Neural cell (in vitro differentiated cells): Measurements from ENCODE around the gene EFCC1. TPM values are rescaled to one million over a fixed set of nuclear protein-coding genes. Genes with fewer than 3 reads are reported as not detected.

Experiments
- H2AFZ ChIP-seq: fragments of 200-600, 300-800 bp; sonication (generic), shearing (Covaris generic); 2 replicates; pipeline ENCODE4 v1.6.0; 2014; ENCODE audit warnings: low read depth, mild to moderate bottlenecking, antibody characterized with exemption, low read length, moderate library complexity
- H3F3A ChIP-seq: fragments of 200-600 bp; shearing (Covaris generic); 2 replicates; pipeline ENCODE4 v1.6.1; 2016; ENCODE audit warnings: mild to moderate bottlenecking, moderate library complexity, mixed read lengths, antibody characterized with exemption, low read length; ENCODE audit not compliant: insufficient read depth, poor library complexity, severe bottlenecking
- H3K27ac ChIP-seq: fragments of 200-600, 300-800 bp; sonication (generic), shearing (Covaris generic); 2 replicates; pipeline ENCODE4 v1.5.1; 2014; ENCODE audit warnings: mild to moderate bottlenecking, low read length, moderate library complexity
- H3K27me3 ChIP-seq: fragments of 300-800, 200-600 bp; sonication (generic), shearing (Covaris generic); 2 replicates; pipeline ENCODE4 v1.6.0; 2014; ENCODE audit warnings: mild to moderate bottlenecking, low read depth, low read length, moderate library complexity; ENCODE audit not compliant: insufficient read depth
- H3K36me3 ChIP-seq: fragments of 300-800, 200-600 bp; sonication (generic), shearing (Covaris generic); 2 replicates; pipeline ENCODE4 v1.5.1; 2014; ENCODE audit warnings: mild to moderate bottlenecking, antibody characterized with exemption, low read length, moderate library complexity; ENCODE audit not compliant: insufficient read depth
- H3K4me2 ChIP-seq: fragments of 300-800, 200-600 bp; sonication (generic), shearing (Covaris generic); 2 replicates; pipeline ENCODE4 v1.6.0; 2014; ENCODE audit warnings: mild to moderate bottlenecking, low read length
- H3K4me3 ChIP-seq: fragments of 300-800, 200-600 bp; sonication (generic), shearing (Covaris generic); 2 replicates; pipeline ENCODE4 v1.5.1; 2014; ENCODE audit warnings: mild to moderate bottlenecking, low read length, moderate library complexity
- H3K79me2 ChIP-seq: fragments of 200-600 bp; shearing (Covaris generic); replicated peaks from 2 replicates; pipeline ENCODE4 v1.6.0; 2014; ENCODE audit warnings: mild to moderate bottlenecking, low read length, moderate library complexity; ENCODE audit not compliant: insufficient read depth
- H3K9ac ChIP-seq: fragments of 300-800, 200-600 bp; sonication (generic), shearing (Covaris generic); 2 replicates; pipeline ENCODE4 v1.6.1; 2016; ENCODE audit warnings: mild to moderate bottlenecking, low read length, mixed read lengths
- H3K9me2 ChIP-seq: fragments of 200-600 bp; shearing (Covaris generic); 2 replicates; pipeline ENCODE4 v1.6.1; 2016; ENCODE audit warnings: mild to moderate bottlenecking, low read length, mixed read lengths; ENCODE audit not compliant: insufficient read depth
- H3K9me3 ChIP-seq: fragments of 200-600, 300-800 bp; sonication (generic), shearing (Covaris generic); 2 replicates; pipeline ENCODE4 v1.6.1; 2016; ENCODE audit warnings: mild to moderate bottlenecking, mixed run types, low read length, moderate library complexity, mixed read lengths
- H4K20me1 ChIP-seq: fragments of 200-600 bp; shearing (Covaris generic); 2 replicates; pipeline ENCODE4 v1.6.1; 2016; ENCODE audit warnings: mild to moderate bottlenecking, mixed run types; ENCODE audit not compliant: insufficient read depth
- CTCF ChIP-seq: fragments of 450-650 bp; IDR thresholded peaks from 2 replicates; pipeline ENCODE4 v1.5.1; 2014; ENCODE audit warnings: antibody characterized with exemption, mild to moderate bottlenecking, moderate library complexity; ENCODE audit not compliant: poor library complexity, severe bottlenecking
- EP300 ChIP-seq: fragments of 450-650 bp; conservative IDR thresholded peaks from 2 replicates; pipeline ENCODE4 v1.6.1; 2014; ENCODE audit warnings: antibody characterized with exemption, mild to moderate bottlenecking, moderate library complexity; ENCODE audit not compliant: poor library complexity, severe bottlenecking
- EZH2 ChIP-seq: fragments of 200-600, 300-800 bp; shearing (Covaris generic), sonication (generic); IDR thresholded peaks from 2 replicates; pipeline ENCODE4 v1.6.1; 2014; ENCODE audit warnings: antibody characterized with exemption, low read length, borderline replicate concordance, mild to moderate bottlenecking; ENCODE audit not compliant: insufficient read depth, poor library complexity, severe bottlenecking
- MXI1 ChIP-seq: fragments of 450-650 bp; conservative IDR thresholded peaks from 2 replicates; pipeline ENCODE4 v1.6.1; 2014; ENCODE audit warnings: antibody characterized with exemption, mild to moderate bottlenecking; ENCODE audit not compliant: poor library complexity, severe bottlenecking
- POLR2AphosphoS5 ChIP-seq: IDR thresholded peaks from 2 replicates; pipeline ENCODE4 v1.6.1; 2012
- RAD21 ChIP-seq: fragments of 450-650 bp; conservative IDR thresholded peaks from 2 replicates; pipeline ENCODE4 v1.6.1; 2014; ENCODE audit warnings: antibody characterized with exemption, mild to moderate bottlenecking, moderate library complexity
- REST ChIP-seq: IDR thresholded peaks from 2 replicates; pipeline ENCODE4 v1.6.1; 2012; ENCODE audit warnings: borderline replicate concordance
- SMC3 ChIP-seq: fragments of 450-650 bp; conservative IDR thresholded peaks from 2 replicates; pipeline ENCODE4 v1.6.1; 2014; ENCODE audit warnings: antibody characterized with exemption, mild to moderate bottlenecking, moderate library complexity; ENCODE audit not compliant: poor library complexity
- TAF1 ChIP-seq: IDR thresholded peaks from 2 replicates; pipeline ENCODE4 v1.6.1; 2012; ENCODE audit warnings: low read depth
- polyA plus RNA-seq: library from polyadenylated mRNA; depleted of rRNA; stranded (reverse); fragments of >200 nt; gene quantifications from 2 replicates; pipeline ENCODE4 v1.2.3, GENCODE V29; 2014

Gene EFCC1
- polyA plus RNA-seq, 1 donor from 2014 or later, result not detected

- TF ChIP-seq REST (no peak), POLR2AphosphoS5 (no peak), TAF1 (no peak), EZH2 (no peak), SMC3 (no peak), CTCF (no peak), MXI1 (no peak), EP300 (no peak), RAD21 (no peak)
- H2AFZ ChIP-seq, result no peak overlapping the region
- no peak overlapping the region for H3K9ac ChIP-seq
- H3K36me3 ChIP-seq, result no peaks in the 10 kb centered on the region
- H3K27me3 ChIP-seq, result no peaks in the 10 kb centered on the region
- no peak overlapping the region for H3K27ac ChIP-seq
- no peaks in the 10 kb centered on the region for H3F3A ChIP-seq
- H4K20me1 ChIP-seq, result no peaks in the 10 kb centered on the region
- H3K4me3 ChIP-seq, result no peak overlapping the region
- no peak overlapping the region for H3K4me2 ChIP-seq
- no peaks in the 10 kb centered on the region for H3K9me2 ChIP-seq
- no peaks in the 10 kb centered on the region for H3K9me3 ChIP-seq
- no peaks in the 10 kb centered on the region for H3K79me2 ChIP-seq
Measured at GRCh38 chr3:128984596-128984995, 16.5 kb upstream of the EFCC1 start.

GRCh38 chr3:128987302-128988100 is 13.6 kb upstream of the EFCC1 start:
- H2AFZ ChIP-seq, result no peak overlapping the region

More at GRCh38 chr3:128987302-128988100, 13.6 kb upstream of the EFCC1 start:
- H3K9me3 ChIP-seq, result no peaks in the 10 kb centered on the region
- no peak overlapping the region for H3K4me2 ChIP-seq
- H3K9me2 ChIP-seq, result no peaks in the 10 kb centered on the region
- H3K4me3 ChIP-seq, result no peak overlapping the region
- no peaks in the 10 kb centered on the region for H3K36me3 ChIP-seq
- H3K79me2 ChIP-seq, result no peaks in the 10 kb centered on the region
- no peaks in the 10 kb centered on the region for H3K27me3 ChIP-seq
- H3K9ac ChIP-seq, result no peak overlapping the region
- no peaks in the 10 kb centered on the region for H3F3A ChIP-seq
- TF ChIP-seq EP300, result no peak
- no peak for TF ChIP-seq POLR2AphosphoS5
- TF ChIP-seq CTCF, result no peak
- no peak for TF ChIP-seq SMC3
- TF ChIP-seq RAD21, result no peak
- TF ChIP-seq TAF1, result no peak
- TF ChIP-seq REST, result no peak
- no peak for TF ChIP-seq MXI1
- TF ChIP-seq EZH2, result no peak
- H4K20me1 ChIP-seq, result no peaks in the 10 kb centered on the region
- H3K27ac ChIP-seq, result no peak overlapping the region
